A549 (cell line): ENCODE results near the gene MTMR6. TPM values are rescaled to one million over a fixed set of nuclear protein-coding genes. Genes with fewer than 3 reads are reported as not detected.

Experiments
- ATAC-seq, 2 experiments: fragments of 200-7000 bp in 1 of 2; fragments of >200 bp in 1 of 2; cut with Nextera tagmentation in 1 of 2; cut with Tn5 transposase in 1 of 2; 3 replicates each; pipeline versions ENCODE4 v1.8.0 to v1.9.1; 2018 to 2020; ENCODE audit warnings: mild to moderate bottlenecking in 1 of 2, moderate library complexity in 1 of 2
- CTCF ChIA-PET: fragments of 300-600 bp; sonication (Branson Sonifier 250); formaldehyde crosslinking; extraction: SDS; loops from one replicate; lab custom pipeline; 2021; ENCODE audit warnings: antibody characterized with exemption, inconsistent platforms; lab: Yijun Ruan, JAX
- POLR2A ChIA-PET: fragments of 350-600 bp; formaldehyde crosslinking; extraction: SDS; loops from one replicate; lab custom pipeline; 2021; ENCODE audit warnings: antibody characterized with exemption, inconsistent platforms; lab: Yijun Ruan, JAX
- DNase-seq, 2 experiments: peaks; one replicate each; pipeline versions ENCODE4 v3.0.0 to v3.0.0-alpha.2; 2011 to 2016; ENCODE audit warnings: low read depth in 1 of 2, low spot score in 1 of 2
- FAIRE-seq: peaks from 2 replicates; lab custom pipeline; 2011; peaks lifted over from hg19 to GRCh38; lab: Jason Lieb, UNC
- H3K27ac ChIP-seq, 2 experiments: fragments of >200 bp; sonication (Bioruptor Twin); formaldehyde crosslinking; 3 replicates each; pipeline ENCODE4 v1.5.1; 2016 to 2017
- H3K4me1 ChIP-seq: fragments of >200 bp; sonication (Bioruptor Twin); formaldehyde crosslinking; 3 replicates; pipeline ENCODE4 v1.6.1; 2016
- H3K4me2 ChIP-seq: fragments of >200 bp; sonication (Bioruptor Twin); formaldehyde crosslinking; 3 replicates; pipeline ENCODE4 v1.6.1; 2016
- H3K4me3 ChIP-seq: fragments of >200 bp; sonication (Bioruptor Twin); formaldehyde crosslinking; 3 replicates; pipeline ENCODE4 v1.5.1; 2016
- H3K9me3 ChIP-seq: fragments of >200 bp; sonication (Bioruptor Twin); formaldehyde crosslinking; 3 replicates; pipeline ENCODE4 v1.6.1; 2016
- BCL3 ChIP-seq: fragments of >200 bp; sonication (Bioruptor Twin); formaldehyde crosslinking; IDR thresholded peaks from 3 replicates; pipeline ENCODE4 v1.6.1; 2016
- BHLHE40 ChIP-seq: IDR thresholded peaks from 2 replicates; pipeline ENCODE4 v1.6.1; 2012; ENCODE audit warnings: low read depth, low read length, inconsistent platforms
- CBX2 ChIP-seq: fragments of 200-600 bp; sonication (generic); IDR thresholded peaks from 2 replicates; pipeline ENCODE4 v1.6.1; 2016; ENCODE audit warnings: low read depth, mild to moderate bottlenecking, borderline replicate concordance
- CBX8 ChIP-seq: fragments of 200-600 bp; sonication (generic); IDR thresholded peaks from 2 replicates; pipeline ENCODE4 v1.6.1; 2016
- CEBPB ChIP-seq, 2 experiments: fragments of >200 bp in 1 of 2; sonication (Bioruptor Twin) in 1 of 2; formaldehyde crosslinking in 1 of 2; IDR thresholded peaks; 2 replicates each; pipeline ENCODE4 v1.6.1; 2012 to 2016
- CHD2 ChIP-seq: fragments of 150-350 bp; IDR thresholded peaks from 2 replicates; pipeline ENCODE4 v1.6.1; 2014; ENCODE audit warnings: low read length; ENCODE audit not compliant: partially characterized antibody
- CHD4 ChIP-seq: fragments of 200-600 bp; sonication (generic); IDR thresholded peaks from 2 replicates; pipeline ENCODE4 v1.6.1; 2016; ENCODE audit warnings: antibody characterized with exemption, mild to moderate bottlenecking, borderline replicate concordance
- EHF ChIP-seq: fragments of 250-450 bp; sonication (Bioruptor Pico); IDR thresholded peaks from 2 replicates; pipeline ENCODE4 v1.5.0; 2020; ENCODE audit warnings: mild to moderate bottlenecking
- EHMT2 ChIP-seq: fragments of 200-600 bp; sonication (generic); IDR thresholded peaks from 2 replicates; pipeline ENCODE4 v1.6.1; 2016; ENCODE audit warnings: antibody characterized with exemption, low read depth, mild to moderate bottlenecking, moderate library complexity
- EP300 ChIP-seq, 2 experiments: fragments of >200 bp; sonication (Bioruptor Twin); formaldehyde crosslinking; IDR thresholded peaks; 2 replicates in 1 of 2; 3 replicates in 1 of 2; pipeline ENCODE4 v1.6.1; 2016 to 2017
- ESRRA ChIP-seq: fragments of 150-350 bp; IDR thresholded peaks from 2 replicates; pipeline ENCODE4 v1.6.1; 2014; ENCODE audit warnings: mild to moderate bottlenecking, low read length, borderline replicate concordance
- FOSB ChIP-seq: fragments of 250-450 bp; sonication (Bioruptor Pico); IDR thresholded peaks from 2 replicates; pipeline ENCODE4 v1.5.0; 2020; ENCODE audit warnings: mild to moderate bottlenecking, moderate library complexity
- FOSL2 ChIP-seq, 2 experiments: fragments of 450-650 bp in 1 of 2; fragments of >200 bp in 1 of 2; sonication (Bioruptor Twin) in 1 of 2; formaldehyde crosslinking; IDR thresholded peaks; 2 replicates each; pipeline versions ENCODE4 v1.5.0 to v1.6.1; 2016 to 2020; ENCODE audit warnings: mild to moderate bottlenecking in 1 of 2, moderate library complexity in 1 of 2
- HES2 ChIP-seq: fragments of >200 bp; sonication (Bioruptor Twin); formaldehyde crosslinking; IDR thresholded peaks from 2 replicates; pipeline ENCODE4 v1.6.1; 2016
- HEYL ChIP-seq: fragments of 250-450 bp; sonication (Bioruptor Pico); IDR thresholded peaks from 2 replicates; pipeline ENCODE4 v1.8.0; 2021; ENCODE audit warnings: mild to moderate bottlenecking, moderate library complexity
- HOXB13 ChIP-seq: fragments of 250-450 bp; sonication (Bioruptor Pico); IDR thresholded peaks from 2 replicates; pipeline ENCODE4 v1.5.0; 2020; ENCODE audit warnings: low read depth, mild to moderate bottlenecking, moderate library complexity
- JUN ChIP-seq, 2 experiments: fragments of >200 bp; sonication (Bioruptor Twin); formaldehyde crosslinking; IDR thresholded peaks; 2 replicates in 1 of 2; 3 replicates in 1 of 2; pipeline ENCODE4 v1.6.1; 2016 to 2017
- JUNB ChIP-seq: fragments of >200 bp; sonication (Bioruptor Twin); formaldehyde crosslinking; IDR thresholded peaks from 2 replicates; pipeline ENCODE4 v1.6.1; 2016
- MAFK ChIP-seq: fragments of 450-650 bp; IDR thresholded peaks from 2 replicates; pipeline ENCODE4 v1.6.1; 2014; ENCODE audit not compliant: partially characterized antibody
- MAX ChIP-seq: IDR thresholded peaks from 2 replicates; pipeline ENCODE4 v1.6.1; 2012
- NPAS2 ChIP-seq: fragments of 250-450 bp; sonication (Bioruptor Pico); IDR thresholded peaks from 2 replicates; pipeline ENCODE4 v1.8.0; 2022; ENCODE audit warnings: mild to moderate bottlenecking, moderate library complexity, borderline replicate concordance
- PBX3 ChIP-seq: IDR thresholded peaks from 2 replicates; pipeline ENCODE4 v1.6.1; 2012
- POLR2A ChIP-seq: IDR thresholded peaks from 2 replicates; pipeline ENCODE4 v1.6.1; 2012; ENCODE audit warnings: mild to moderate bottlenecking, low read length
- POLR2AphosphoS2 ChIP-seq: conservative IDR thresholded peaks from 2 replicates; pipeline ENCODE4 v1.6.1; 2012; ENCODE audit warnings: low read length, improper control_type of control experiment, inconsistent platforms
- RNF2 ChIP-seq: fragments of 200-600 bp; sonication (generic); IDR thresholded peaks from 2 replicates; pipeline ENCODE4 v1.6.1; 2016; ENCODE audit warnings: low read depth, mild to moderate bottlenecking, antibody characterized with exemption, moderate library complexity, borderline replicate concordance
- ZFP36 ChIP-seq: fragments of 450-650 bp; IDR thresholded peaks from 2 replicates; pipeline ENCODE4 v1.6.1; 2014; ENCODE audit warnings: borderline replicate concordance; ENCODE audit not compliant: partially characterized antibody
- ZNF302 ChIP-seq: fragments of 250-450 bp; sonication (Bioruptor Pico); IDR thresholded peaks from 2 replicates; pipeline ENCODE4 v1.9.0; 2021; ENCODE audit warnings: inconsistent platforms, mild to moderate bottlenecking, moderate library complexity
- ZSCAN20 ChIP-seq: fragments of 250-450 bp; sonication (Bioruptor Pico); IDR thresholded peaks from 2 replicates; pipeline ENCODE4 v1.8.0; 2022; ENCODE audit warnings: mild to moderate bottlenecking, moderate library complexity
- WGBS: methylation state at CpG from one replicate; pipeline ENCODE4 v1.1.6; 2017; ENCODE audit errors: missing lambda C conversion rate; 5-methylcytosine and 5-hydroxymethylcytosine counted together
- polyA plus RNA-seq, 4 experiments: library from polyadenylated mRNA; depleted of rRNA in 3 of 4; stranded (reverse); fragments of >200 nt; fragmentation: RNase III in 1 of 4; extraction: RNeasy Plus Mini Kit Qiagen cat#74134 plus additional on column Dnase treatment in 1 of 4; gene quantifications; 2 replicates in 3 of 4; 3 replicates in 1 of 4; pipeline ENCODE4 v1.2.3, GENCODE V29; 2011 to 2017
- TF ChIP-seq, protein P1 (sequence below): fragments of >200 bp; sonication (Bioruptor Twin); formaldehyde crosslinking; IDR thresholded peaks from 3 replicates; pipeline ENCODE4 v1.5.1; 2016
- TF ChIP-seq, protein P2 (sequence below): IDR thresholded peaks from 2 replicates; pipeline ENCODE4 v1.6.1; 2012; ENCODE audit warnings: low read depth, borderline replicate concordance

MTMR6 gene
- polyA plus RNA-seq, 2 of the 4 experiments (the other 2 are of a cell fraction): 8.8 to 22.4 TPM

GRCh38 chr13:25227690-25228089 lies 59.6 kb downstream of the MTMR6 start:
- ATAC-seq: no peak
- Histone ChIP-seq H3K27ac (no peak overlapping the region), H3K9me3 (no peaks in the 10 kb centered on the region), H3K4me3 (no peak overlapping the region), H3K4me1 (no peaks in the 10 kb centered on the region), H3K4me2 (no peak overlapping the region)
- WGBS: 57% methylated on average over 15 of the region's 15 CpGs
- ChIA-PET CTCF (interaction anchor here (1.2 kb wide), 1 partner anchor 59 kb away, joined by 3 read pairs; no protein-coding TSS in a partner anchor), POLR2A (no interaction called here)
- TF ChIP-seq BCL3 (no peak), CEBPB (IDR thresholded peaks at IDR 0.05) (no peak), FOSL2 (IDR thresholded peaks at IDR 0.05) (no peak), FOSL2 (CRISPR knock-in tag; IDR thresholded peaks at IDR 0.05) (no peak), MAFK (no peak), JUN (IDR thresholded peaks at IDR 0.05) (no peak), CBX8 (no peak), POLR2AphosphoS2 (no peak), EHMT2 (no peak), ZSCAN20 (CRISPR knock-in tag) (no peak), HES2 (no peak), ESRRA (no peak), EP300 (IDR thresholded peaks at IDR 0.05) (no peak), POLR2A (no peak), HOXB13 (CRISPR knock-in tag) (no peak), NPAS2 (no peak), FOSB (CRISPR knock-in tag) (no peak)
- TF ChIP-seq, protein P1, sequence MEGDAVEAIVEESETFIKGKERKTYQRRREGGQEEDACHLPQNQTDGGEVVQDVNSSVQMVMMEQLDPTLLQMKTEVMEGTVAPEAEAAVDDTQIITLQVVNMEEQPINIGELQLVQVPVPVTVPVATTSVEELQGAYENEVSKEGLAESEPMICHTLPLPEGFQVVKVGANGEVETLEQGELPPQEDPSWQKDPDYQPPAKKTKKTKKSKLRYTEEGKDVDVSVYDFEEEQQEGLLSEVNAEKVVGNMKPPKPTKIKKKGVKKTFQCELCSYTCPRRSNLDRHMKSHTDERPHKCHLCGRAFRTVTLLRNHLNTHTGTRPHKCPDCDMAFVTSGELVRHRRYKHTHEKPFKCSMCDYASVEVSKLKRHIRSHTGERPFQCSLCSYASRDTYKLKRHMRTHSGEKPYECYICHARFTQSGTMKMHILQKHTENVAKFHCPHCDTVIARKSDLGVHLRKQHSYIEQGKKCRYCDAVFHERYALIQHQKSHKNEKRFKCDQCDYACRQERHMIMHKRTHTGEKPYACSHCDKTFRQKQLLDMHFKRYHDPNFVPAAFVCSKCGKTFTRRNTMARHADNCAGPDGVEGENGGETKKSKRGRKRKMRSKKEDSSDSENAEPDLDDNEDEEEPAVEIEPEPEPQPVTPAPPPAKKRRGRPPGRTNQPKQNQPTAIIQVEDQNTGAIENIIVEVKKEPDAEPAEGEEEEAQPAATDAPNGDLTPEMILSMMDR: no peak
- no peak for DNase-seq
- FAIRE-seq: no peak

DNA sequence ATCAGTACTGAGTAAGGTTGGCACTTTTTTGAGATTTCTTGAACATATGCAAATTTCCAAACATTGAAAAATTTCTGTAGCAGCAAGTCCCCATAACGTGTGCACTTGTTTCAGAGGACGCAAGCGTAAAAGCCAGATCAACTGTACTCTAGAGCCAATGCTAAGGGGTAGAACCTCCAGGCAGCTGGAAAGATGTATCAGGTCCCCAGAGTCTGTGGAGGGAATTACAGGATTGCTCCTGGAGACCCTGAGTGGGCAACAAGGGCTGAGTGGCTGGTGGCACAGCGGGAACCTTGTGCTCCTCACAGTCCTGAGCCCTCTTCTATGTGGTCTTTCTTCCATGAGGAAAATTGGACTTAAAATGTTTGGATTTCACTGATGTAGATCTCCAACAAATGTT lies 61.3 kb downstream of the MTMR6 start:
- Histone ChIP-seq H3K4me1 (no peaks in the 10 kb centered on the region), H3K27ac (no peak overlapping the region)
- FAIRE-seq: no peak
- TF ChIP-seq BHLHE40 (no peak), EHF (CRISPR knock-in tag) (no peak), MAX (no peak), PBX3 (no peak), RNF2 (no peak), CBX2 (no peak), JUNB (no peak), CEBPB (IDR thresholded peaks at IDR 0.05) (no peak), CHD2 (no peak), HES2 (no peak), ZFP36 (no peak), CHD4 (no peak), HEYL (no peak), ZNF302 (no peak), CBX8 (no peak), POLR2A (no peak)
- TF ChIP-seq, protein P2, sequence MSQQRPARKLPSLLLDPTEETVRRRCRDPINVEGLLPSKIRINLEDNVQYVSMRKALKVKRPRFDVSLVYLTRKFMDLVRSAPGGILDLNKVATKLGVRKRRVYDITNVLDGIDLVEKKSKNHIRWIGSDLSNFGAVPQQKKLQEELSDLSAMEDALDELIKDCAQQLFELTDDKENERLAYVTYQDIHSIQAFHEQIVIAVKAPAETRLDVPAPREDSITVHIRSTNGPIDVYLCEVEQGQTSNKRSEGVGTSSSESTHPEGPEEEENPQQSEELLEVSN: no peak
- TF ChIP-seq, all 56 proteins: peak for 0
- ATAC-seq: peak in 1 of 2 experiments; percentile 58; a peak in 2 of 6 replicates
- 83% methylated on average over 4 of the region's 4 CpGs for whole genome bisulfite sequencing
- Histone ChIP-seq H3K4me3 (no peak overlapping the region), H3K9me3 (no peaks in the 10 kb centered on the region), H3K4me2 (no peak overlapping the region)
- ChIA-PET POLR2A (no interaction called here), CTCF (no interaction called here)
- no peak for DNase-seq
